Calu3 (cell line): ENCODE data around the gene ANKRD50. TPM values are rescaled to one million over a fixed set of nuclear protein-coding genes. Genes with fewer than 3 reads are reported as not detected.
A peak's percentile ranks its signal among the peaks of the same experiment; 100 is the strongest.

Experiments used
- Bru-seq: library from RNA; stranded (reverse); fragments of 400-500 nt; gene quantifications from one replicate; lab custom pipeline; 2021; lab: Mats Ljungman, UMichigan
- BruChase-seq, 2 experiments: library from RNA; stranded (reverse); fragments of 400-500 nt; gene quantifications; one replicate each; lab custom pipeline; 2021; lab: Mats Ljungman, UMichigan
- BruUV-seq: library from RNA; stranded (reverse); fragments of 400-500 nt; replicated peaks from 2 replicates; lab custom pipeline; 2021; lab: Mats Ljungman, UMichigan
- CTCF ChIA-PET: fragments of 300-600 bp; sonication (Branson Sonifier 250); formaldehyde crosslinking; loops from one replicate; lab custom pipeline; 2022; ENCODE audit warnings: antibody characterized with exemption; lab: Charles Lee
- DNase-seq: peaks from one replicate; pipeline ENCODE4 v3.0.0; 2022
- H3K27ac Mint-ChIP-seq: one replicate; pipeline ENCODE4 v1.8.0; 2022; ENCODE audit warnings: mixed read lengths; ENCODE audit not compliant: unreplicated experiment
- H3K27me3 Mint-ChIP-seq: one replicate; pipeline ENCODE4 v1.8.0; 2022; ENCODE audit warnings: mixed read lengths; ENCODE audit not compliant: unreplicated experiment
- H3K36me3 Mint-ChIP-seq: one replicate; pipeline ENCODE4 v1.8.0; 2022; ENCODE audit warnings: mild to moderate bottlenecking, moderate library complexity, mixed read lengths; ENCODE audit not compliant: insufficient read depth, unreplicated experiment
- H3K4me1 Mint-ChIP-seq: one replicate; pipeline ENCODE4 v1.8.0; 2022; ENCODE audit warnings: mild to moderate bottlenecking, low read depth, mixed read lengths; ENCODE audit not compliant: unreplicated experiment
- H3K4me3 Mint-ChIP-seq: one replicate; pipeline ENCODE4 v1.8.0; 2022; ENCODE audit warnings: mild to moderate bottlenecking, low read depth, moderate library complexity, mixed read lengths; ENCODE audit not compliant: unreplicated experiment
- H3K9me3 Mint-ChIP-seq: one replicate; pipeline ENCODE4 v1.8.0; 2022; ENCODE audit warnings: low read depth, mixed read lengths; ENCODE audit not compliant: unreplicated experiment
- CTCF ChIP-seq: fragments of 200-600 bp; IDR thresholded peaks from one replicate; pipeline ENCODE4 v1.8.0; 2022; ENCODE audit warnings: antibody characterized with exemption; ENCODE audit not compliant: unreplicated experiment
- intact Hi-C: fragments of 100-400 bp; cut with micrococcal nuclease; formaldehyde crosslinking; loops from one replicate; pipeline ENCODE4 v1.10.0; 2022; ENCODE audit not compliant: unreplicated experiment
- long read RNA-seq: library from polyadenylated mRNA; stranded (forward); transcript quantifications from one replicate; pipeline ENCODE4 v2.0.0, GENCODE V29; 2022
- total RNA-seq: library from RNA; stranded (reverse); gene quantifications from 2 replicates; pipeline ENCODE4 v1.2.3, GENCODE V29; 2022

The ANKRD50 gene
- total RNA-seq (22.9 and 24.3 TPM in 2 replicates), Bru-seq, nascent RNA (percentile 94 among the genes with signal in this experiment), BruChase-seq, experiment 1, labeled RNA remaining after a 6-hour chase (percentile 81 among the genes with signal in this experiment), BruChase-seq, experiment 2, labeled RNA remaining after a 2-hour chase (percentile 94 among the genes with signal in this experiment)
- long read RNA-seq, full-length matches to known transcripts: 1 of 6 reads
- long read RNA-seq, partial matches to known transcripts: 3 of 6 reads
- long read RNA-seq, other reads (novel, unspliced or antisense): 2 of 6 reads

- intact Hi-C loops: loop anchor here (5.0 to 10.0 kb wide), 3 partner anchors 235 to 380 kb away; no protein-coding TSS in a partner anchor
- Mint-ChIP-seq H3K4me1 (no peaks in the 10 kb centered on the region), H3K4me3 (no peak within 1 kb of the TSS), H3K27me3 (no peaks in the 10 kb centered on the region), H3K9me3 (no peaks in the 10 kb centered on the region), H3K27ac (peak within 1 kb of the TSS; percentile 97), H3K36me3 (peaks cover 7% of the 10 kb centered on the region)
- no TSS peak for BruUV-seq
- peak; percentile 88 for DNase-seq
- CTCF ChIA-PET: interaction anchor here (1.4 kb wide), 1 partner anchor 378 kb away, joined by 4 read pairs; no protein-coding TSS in a partner anchor
- no peak for TF ChIP-seq CTCF
These were observed at the start of gene ANKRD50 for GRCh38 chr4:124712372-124713184. TSS of gene ANKRD50 (minus strand) at chr4:124712732. CDS start at chr4:124710511, 2,221 bp downstream.

- intact Hi-C loops: no loop called here
- Mint-ChIP-seq H3K27me3 (no peaks in the 10 kb centered on the region), H3K27ac (no peak overlapping the region), H3K4me1 (no peaks in the 10 kb centered on the region), H3K9me3 (no peaks in the 10 kb centered on the region), H3K4me3 (no peak overlapping the region), H3K36me3 (no peaks in the 10 kb centered on the region)
- TF ChIP-seq CTCF: no peak
- no TSS peak for BruUV-seq
- DNase-seq: no peak
- CTCF ChIA-PET: no interaction called here
These were observed 44.6 kb upstream of the ANKRD50 start for GRCh38 chr4:124757126-124757525.

- intact Hi-C loops: no loop called here
- no TSS peak for BruUV-seq
- no peak for DNase-seq
- Mint-ChIP-seq H3K27me3 (no peaks in the 10 kb centered on the region), H3K36me3 (no peaks in the 10 kb centered on the region), H3K4me3 (no peak overlapping the region), H3K9me3 (no peaks in the 10 kb centered on the region), H3K4me1 (no peaks in the 10 kb centered on the region), H3K27ac (no peak overlapping the region)
- CTCF ChIA-PET: no interaction called here
- no peak for TF ChIP-seq CTCF
These were observed 42.1 kb upstream of the ANKRD50 start for GRCh38 chr4:124754681-124755080.

- intact Hi-C loops: no loop called here
- Mint-ChIP-seq H3K9me3 (no peaks in the 10 kb centered on the region), H3K27ac (no peak overlapping the region), H3K36me3 (no peaks in the 10 kb centered on the region), H3K4me3 (no peak overlapping the region), H3K27me3 (no peaks in the 10 kb centered on the region), H3K4me1 (no peaks in the 10 kb centered on the region)
- DNase-seq: no peak
- TF ChIP-seq CTCF: no peak
- CTCF ChIA-PET: no interaction called here
- no TSS peak for BruUV-seq
These were observed 41.5 kb upstream of the ANKRD50 start for GRCh38 chr4:124753941-124754581.
